GM12872 (cell line): ENCODE data around the gene ELP6.

Experiments used
- TF ChIP-seq, protein P1 (sequence below): IDR thresholded peaks from 3 replicates; pipeline ENCODE4 v1.5.1; 2011; ENCODE audit warnings: low read depth, mild to moderate bottlenecking, low read length, moderate library complexity; ENCODE audit not compliant: insufficient read depth

The ELP6 gene

DNA sequence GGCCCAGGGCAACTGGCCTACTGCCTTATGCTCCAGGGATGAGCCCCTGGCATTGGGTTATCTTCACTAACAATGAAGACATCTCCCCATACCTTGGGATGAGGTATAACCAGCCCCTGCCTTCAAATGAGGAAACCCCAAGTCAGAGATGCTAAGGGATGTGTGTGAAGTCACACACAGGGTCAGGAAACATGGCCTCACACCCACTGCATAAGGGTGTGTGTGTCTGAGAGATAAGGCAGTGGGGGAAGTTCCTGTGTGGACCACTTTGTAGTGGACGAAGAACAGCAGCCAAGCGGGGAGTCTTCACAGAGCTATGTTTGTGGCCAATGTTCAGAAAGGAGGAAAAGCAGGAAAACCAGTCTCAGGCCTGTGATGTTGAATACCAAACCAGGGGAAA lies 10.5 kb downstream of the ELP6 start:
- TF ChIP-seq, protein P1, sequence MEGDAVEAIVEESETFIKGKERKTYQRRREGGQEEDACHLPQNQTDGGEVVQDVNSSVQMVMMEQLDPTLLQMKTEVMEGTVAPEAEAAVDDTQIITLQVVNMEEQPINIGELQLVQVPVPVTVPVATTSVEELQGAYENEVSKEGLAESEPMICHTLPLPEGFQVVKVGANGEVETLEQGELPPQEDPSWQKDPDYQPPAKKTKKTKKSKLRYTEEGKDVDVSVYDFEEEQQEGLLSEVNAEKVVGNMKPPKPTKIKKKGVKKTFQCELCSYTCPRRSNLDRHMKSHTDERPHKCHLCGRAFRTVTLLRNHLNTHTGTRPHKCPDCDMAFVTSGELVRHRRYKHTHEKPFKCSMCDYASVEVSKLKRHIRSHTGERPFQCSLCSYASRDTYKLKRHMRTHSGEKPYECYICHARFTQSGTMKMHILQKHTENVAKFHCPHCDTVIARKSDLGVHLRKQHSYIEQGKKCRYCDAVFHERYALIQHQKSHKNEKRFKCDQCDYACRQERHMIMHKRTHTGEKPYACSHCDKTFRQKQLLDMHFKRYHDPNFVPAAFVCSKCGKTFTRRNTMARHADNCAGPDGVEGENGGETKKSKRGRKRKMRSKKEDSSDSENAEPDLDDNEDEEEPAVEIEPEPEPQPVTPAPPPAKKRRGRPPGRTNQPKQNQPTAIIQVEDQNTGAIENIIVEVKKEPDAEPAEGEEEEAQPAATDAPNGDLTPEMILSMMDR: no peak

DNA sequence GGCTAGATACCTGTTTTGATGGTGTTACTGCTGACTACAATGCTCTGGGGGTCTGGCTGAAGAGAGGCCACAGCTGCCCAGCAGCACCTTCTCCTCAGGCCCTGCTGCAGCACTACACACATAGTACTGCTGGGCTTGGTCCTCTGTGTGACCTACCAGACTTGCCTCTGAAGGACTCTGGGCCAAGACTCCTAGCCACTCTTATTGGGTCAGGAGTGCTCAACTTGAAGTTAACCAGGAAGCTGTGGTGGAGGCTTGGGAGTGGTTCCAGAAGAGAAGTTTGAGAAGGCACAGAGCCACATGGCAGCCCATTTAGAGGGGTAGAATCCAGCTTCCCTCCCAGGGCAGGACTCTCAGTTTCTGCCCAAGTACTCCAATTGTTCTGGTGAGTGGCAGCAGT lies 16.6 kb downstream of the ELP6 start:
- TF ChIP-seq, protein P1: no peak

DNA sequence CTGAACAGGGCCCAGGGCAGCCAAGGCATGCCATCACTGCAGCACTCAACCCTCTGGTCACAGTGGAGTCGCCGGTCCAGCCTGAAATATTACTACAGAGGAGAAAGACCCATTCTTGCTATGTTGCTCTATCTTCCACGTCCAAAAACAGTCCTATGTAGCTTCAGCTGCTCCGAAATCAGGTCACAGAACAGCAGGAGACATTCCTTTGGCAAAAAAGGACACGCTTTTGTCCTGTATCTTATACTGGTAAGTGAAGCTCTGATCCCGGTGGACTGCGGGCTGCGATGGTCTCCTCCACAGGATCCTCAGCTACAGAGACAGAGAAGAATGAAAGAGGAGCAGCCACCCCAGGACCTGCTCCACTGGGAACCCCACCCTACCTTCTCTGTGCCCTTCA lies 17.6 kb downstream of the ELP6 start:
- TF ChIP-seq, protein P1: no peak

DNA sequence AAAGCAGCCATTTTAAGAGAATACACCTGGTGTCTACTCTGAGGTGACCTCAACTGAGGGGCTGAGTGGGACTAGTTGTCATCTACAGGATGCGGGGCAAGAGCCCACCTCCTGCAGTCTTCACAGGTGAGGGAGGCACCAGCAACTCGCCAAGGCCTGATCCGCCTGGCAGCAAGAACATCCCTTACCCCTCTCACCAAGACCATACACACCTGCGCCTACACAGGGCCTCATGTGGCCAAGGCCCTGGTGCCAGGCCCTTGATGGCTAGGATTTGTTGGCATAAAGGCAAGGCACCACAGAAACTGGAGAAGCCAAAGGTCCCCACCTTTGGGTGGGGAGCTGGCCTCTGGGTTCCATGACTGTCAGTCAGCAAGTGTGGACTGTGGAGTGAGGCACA lies 18.4 kb downstream of the ELP6 start:
- TF ChIP-seq, protein P1: no peak

DNA sequence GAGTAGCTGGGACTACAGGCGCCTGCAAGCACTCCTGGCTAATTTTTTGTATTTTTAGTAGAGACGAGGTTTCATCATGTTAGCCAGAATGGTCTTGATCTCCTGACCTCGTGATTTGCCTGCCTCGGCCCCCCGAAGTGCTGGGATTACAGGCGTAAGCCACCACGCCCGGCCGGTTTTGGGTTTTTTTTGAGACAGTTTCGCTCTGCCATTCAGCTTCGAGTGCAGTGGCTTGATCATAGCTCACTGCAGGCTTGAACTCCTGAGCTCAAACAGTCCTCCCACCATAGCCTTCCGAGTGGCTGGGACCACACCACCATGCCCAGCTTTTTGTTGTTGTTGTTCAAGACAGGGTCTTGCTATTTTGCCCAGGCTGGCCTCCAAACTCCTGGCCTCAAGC lies 21.7 kb downstream of the ELP6 start:
- TF ChIP-seq, protein P1: no peak

DNA sequence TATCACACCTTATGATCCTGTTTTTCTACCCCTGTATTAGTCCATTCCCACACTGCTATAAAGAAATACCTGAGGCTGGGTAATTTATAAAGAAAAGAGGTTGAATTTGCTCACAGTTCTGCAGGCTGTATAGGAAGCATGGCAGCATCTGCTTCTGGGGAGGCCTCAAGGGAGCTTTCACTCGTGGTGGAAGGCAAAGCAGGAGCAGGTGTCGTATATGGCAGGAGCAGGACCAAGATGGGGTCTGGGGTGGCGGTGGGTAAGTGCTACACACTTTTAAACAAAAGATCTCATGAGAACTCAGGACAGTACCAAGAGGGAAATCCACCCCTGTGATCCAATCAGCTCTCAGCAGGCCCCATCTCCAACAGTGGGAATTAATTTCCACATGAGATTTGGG lies 22.3 kb downstream of the ELP6 start:
- TF ChIP-seq, protein P1: no peak

DNA sequence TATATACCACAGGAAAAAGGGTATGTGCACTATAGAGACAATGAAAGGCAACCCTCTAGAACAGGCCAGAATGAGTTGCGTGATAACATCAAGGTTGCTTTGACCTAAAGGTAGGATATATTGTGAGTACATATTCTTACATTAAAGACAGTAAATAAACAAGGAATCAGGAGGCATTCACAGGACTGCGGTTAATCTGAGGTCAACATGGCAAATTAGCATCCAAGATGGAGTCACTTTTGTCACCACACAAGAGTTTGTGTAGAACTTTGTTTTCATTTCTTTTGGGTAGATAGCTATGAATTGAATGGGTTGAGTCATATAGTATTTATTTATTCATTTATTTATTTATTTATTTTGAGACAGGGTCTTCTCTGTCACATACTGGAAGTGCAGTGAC lies 26.2 kb downstream of the ELP6 start:
- TF ChIP-seq, protein P1: no peak

DNA sequence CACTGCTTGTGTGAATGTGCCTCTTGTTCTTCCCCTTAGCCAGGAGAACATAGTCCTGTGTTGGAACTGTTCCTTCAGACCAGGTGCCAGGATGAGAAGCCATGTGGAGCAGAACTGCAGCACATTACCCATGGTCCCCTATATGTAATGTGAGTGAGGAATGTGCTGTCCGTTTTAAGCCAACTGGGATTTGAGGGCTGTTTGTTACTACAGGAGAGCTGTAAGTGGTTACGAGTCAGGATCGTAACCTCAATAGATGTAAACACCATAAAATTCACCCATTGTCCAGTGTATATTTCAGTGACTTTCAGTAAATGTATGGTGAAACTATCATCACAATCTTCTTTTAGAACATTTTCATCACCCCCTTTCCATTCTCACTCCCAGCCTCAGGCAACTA lies 27.7 kb downstream of the ELP6 start:
- TF ChIP-seq, protein P1: no peak
